HCT116 (cell line): ENCODE data around the gene WDR93. TPM values are rescaled to one million over a fixed set of nuclear protein-coding genes. Genes with fewer than 3 reads are reported as not detected.

Experiments used
- ATAC-seq: fragments of 200-7000 bp; cut with Tn5 transposase; 2 replicates; pipeline ENCODE4 v1.9.1; 2020; ENCODE audit warnings: mild to moderate bottlenecking, moderate library complexity
- BruUV-seq: library from RNA; stranded (reverse); fragments of 400-500 nt; replicated peaks from 2 replicates; lab custom pipeline; 2021; lab: Mats Ljungman, UMichigan
- CTCF ChIA-PET: fragments of 300-600 bp; sonication (Branson Sonifier 250); formaldehyde crosslinking; loops from one replicate; lab custom pipeline; 2021; ENCODE audit warnings: antibody characterized with exemption; lab: Charles Lee
- POLR2A ChIA-PET: fragments of 300-600, 350-600 bp; sonication (Branson Sonifier 250); formaldehyde crosslinking; loops from one replicate; lab custom pipeline; 2021; ENCODE audit warnings: antibody characterized with exemption; lab: Charles Lee
- RAD21 ChIA-PET, 2 experiments: fragments of 300-600 bp; sonication (Branson Sonifier 250); formaldehyde crosslinking; loops; one replicate each; lab custom pipeline; 2023; ENCODE audit warnings: low total read pairs in 2 of 2; ENCODE audit not compliant: uncharacterized antibody in 2 of 2, unreplicated experiment in 2 of 2, low non-redundant PET in 1 of 2; lab: Charles Lee
- DNase-seq: peaks from one replicate; pipeline ENCODE4 v3.0.0-alpha.2; 2010; ENCODE audit warnings: low read depth, low spot score
- H2AFZ ChIP-seq: fragments of 200-600 bp; shearing (Covaris generic), sonication (generic); 2 replicates; pipeline ENCODE4 v1.6.1; 2017; ENCODE audit warnings: low read depth, mixed run types, mixed read lengths, antibody characterized with exemption, low read length; ENCODE audit not compliant: poor library complexity, severe bottlenecking
- H3K27ac ChIP-seq: 2 replicates; pipeline ENCODE4 v1.5.1; 2012; ENCODE audit warnings: low read depth, low read length
- H3K27me3 ChIP-seq: fragments of 200-600 bp; sonication (generic); 2 replicates; pipeline ENCODE4 v1.6.1; 2016; ENCODE audit warnings: mixed run types, low read length, mixed read lengths; ENCODE audit not compliant: insufficient read depth
- H3K36me3 ChIP-seq, 2 experiments: fragments of 200-500 bp in 1 of 2; fragments of 200-600 bp in 1 of 2; sonication (Bioruptor generic) in 1 of 2; sonication (generic) in 1 of 2; 2 replicates each; pipeline versions ENCODE4 v1.5.1 to v1.6.1; 2014 to 2016; ENCODE audit warnings: low read length in 2 of 2, inconsistent platforms in 1 of 2, mixed read lengths in 1 of 2, mixed run types in 1 of 2; ENCODE audit not compliant: insufficient read depth in 2 of 2, control insufficient read depth in 1 of 2
- H3K4me1 ChIP-seq, 2 experiments: fragments of 200-600 bp in 1 of 2; sonication (generic) in 1 of 2; 2 replicates each; pipeline versions ENCODE4 v1.5.1 to v1.6.1; 2012 to 2017; ENCODE audit warnings: low read length in 2 of 2, inconsistent platforms in 1 of 2, mild to moderate bottlenecking in 1 of 2, mixed read lengths in 1 of 2, mixed run types in 1 of 2, moderate library complexity in 1 of 2; ENCODE audit not compliant: insufficient read depth in 2 of 2, control insufficient read depth in 1 of 2
- H3K4me2 ChIP-seq: fragments of 200-600 bp; sonication (generic); 2 replicates; pipeline ENCODE4 v1.6.1; 2017; ENCODE audit warnings: mixed run types, low read length, mixed read lengths
- H3K4me3 ChIP-seq, 2 experiments: fragments of 200-600 bp in 1 of 2; sonication (generic) in 1 of 2; replicated peaks in 1 of 2; 2 replicates each; pipeline ENCODE4 v1.5.1; 2011 to 2016; ENCODE audit warnings: low read length in 2 of 2, control low read depth in 1 of 2, low read depth in 1 of 2, mild to moderate bottlenecking in 1 of 2, mixed read lengths in 1 of 2, mixed run types in 1 of 2
- H3K79me2 ChIP-seq: fragments of 200-600 bp; sonication (generic); 2 replicates; pipeline ENCODE4 v1.6.1; 2017; ENCODE audit warnings: mild to moderate bottlenecking, mixed run types, low read length, moderate library complexity, mixed read lengths; ENCODE audit not compliant: insufficient read depth
- H3K9ac ChIP-seq: fragments of 200-600 bp; sonication (generic); 2 replicates; pipeline ENCODE4 v1.6.1; 2016; ENCODE audit warnings: low read length, mixed read lengths
- H3K9me2 ChIP-seq: fragments of 200-600 bp; sonication (generic), shearing (Covaris generic); 2 replicates; pipeline ENCODE4 v1.6.1; 2017; ENCODE audit warnings: mixed run types, mild to moderate bottlenecking, moderate library complexity; ENCODE audit not compliant: insufficient read depth
- H3K9me3 ChIP-seq, 2 experiments: fragments of 200-500 bp in 1 of 2; fragments of 200-600 bp in 1 of 2; sonication (Bioruptor generic) in 1 of 2; sonication (generic) in 1 of 2; 2 replicates each; pipeline ENCODE4 v1.6.1; 2014 to 2017; ENCODE audit warnings: low read length in 2 of 2, mixed read lengths in 2 of 2, inconsistent platforms in 1 of 2, low read depth in 1 of 2, mild to moderate bottlenecking in 1 of 2, mixed run types in 1 of 2, moderate library complexity in 1 of 2; ENCODE audit not compliant: control insufficient read depth in 1 of 2, insufficient read depth in 1 of 2
- H4K20me1 ChIP-seq: fragments of 200-600 bp; sonication (generic), shearing (Covaris generic); 2 replicates; pipeline ENCODE4 v1.6.1; 2017; ENCODE audit warnings: mixed run types, mild to moderate bottlenecking, moderate library complexity; ENCODE audit not compliant: insufficient read depth
- CBX3 ChIP-seq: IDR thresholded peaks from 2 replicates; pipeline ENCODE4 v1.6.1; 2012; ENCODE audit warnings: low read depth
- CEBPB ChIP-seq: IDR thresholded peaks from 2 replicates; pipeline ENCODE4 v1.6.1; 2012; ENCODE audit warnings: low read depth
- CTCF ChIP-seq, 3 experiments: fragments of 200-600 bp in 1 of 3; sonication (generic) in 1 of 3; IDR thresholded peaks in 2 of 3; conservative IDR thresholded peaks in 1 of 3; 2 replicates each; pipeline ENCODE4 v1.5.1; 2012 to 2017; ENCODE audit warnings: low read depth in 2 of 3, low read length in 2 of 3, antibody characterized with exemption in 1 of 3, borderline replicate concordance in 1 of 3, control low read depth in 1 of 3, mild to moderate bottlenecking in 1 of 3, mixed read lengths in 1 of 3, mixed run types in 1 of 3, moderate library complexity in 1 of 3; ENCODE audit not compliant: insufficient read depth in 1 of 3
- EGR1 ChIP-seq: IDR thresholded peaks from 2 replicates; pipeline ENCODE4 v1.6.1; 2012; ENCODE audit warnings: low read depth
- ELF1 ChIP-seq: IDR thresholded peaks from 2 replicates; pipeline ENCODE4 v1.6.1; 2012; ENCODE audit warnings: low read depth, borderline replicate concordance
- EZH2phosphoT487 ChIP-seq: fragments of 200-600 bp; IDR thresholded peaks from 2 replicates; pipeline ENCODE4 v1.6.1; 2018; ENCODE audit warnings: antibody characterized with exemption, borderline replicate concordance
- FOSL1 ChIP-seq: IDR thresholded peaks from 2 replicates; pipeline ENCODE4 v1.6.1; 2012; ENCODE audit warnings: low read depth
- JUND ChIP-seq: IDR thresholded peaks from 2 replicates; pipeline ENCODE4 v1.6.1; 2012
- POLR2A ChIP-seq: IDR thresholded peaks from 2 replicates; pipeline ENCODE4 v1.7.0; 2011; ENCODE audit warnings: borderline replicate concordance; ENCODE audit not compliant: insufficient read depth, insufficient read length; ENCODE audit errors: extremely low read depth
- POLR2AphosphoS5 ChIP-seq: IDR thresholded peaks from 2 replicates; pipeline ENCODE4 v1.6.1; 2011; ENCODE audit warnings: mild to moderate bottlenecking, low read depth, low read length, moderate library complexity
- RAD21 ChIP-seq: IDR thresholded peaks from 2 replicates; pipeline ENCODE4 v1.6.1; 2012; ENCODE audit warnings: low read depth, mild to moderate bottlenecking
- REST ChIP-seq: IDR thresholded peaks from 2 replicates; pipeline ENCODE4 v1.6.1; 2012; ENCODE audit warnings: low read depth
- SP1 ChIP-seq: IDR thresholded peaks from 2 replicates; pipeline ENCODE4 v1.6.1; 2012; ENCODE audit warnings: low read depth
- TCF7L2 ChIP-seq: IDR thresholded peaks from 2 replicates; pipeline ENCODE4 v1.7.0; 2011; ENCODE audit warnings: borderline replicate concordance, inconsistent platforms; ENCODE audit not compliant: insufficient read depth, insufficient read length; ENCODE audit errors: extremely low read depth
- YY1 ChIP-seq: IDR thresholded peaks from 2 replicates; pipeline ENCODE4 v1.6.1; 2011; ENCODE audit warnings: low read length, low read depth, moderate library complexity, mild to moderate bottlenecking; ENCODE audit not compliant: insufficient replicate concordance; ENCODE audit errors: extremely low read depth
- ZBTB33 ChIP-seq: IDR thresholded peaks from 2 replicates; pipeline ENCODE4 v1.6.1; 2011; ENCODE audit warnings: mild to moderate bottlenecking, low read length, moderate library complexity; ENCODE audit not compliant: insufficient replicate concordance; ENCODE audit errors: extremely low read depth
- ZNF274 ChIP-seq: fragments of 200-500 bp; sonication (Bioruptor generic); IDR thresholded peaks from 2 replicates; pipeline ENCODE4 v1.6.1; 2014; ENCODE audit warnings: mild to moderate bottlenecking, low read depth, low read length, inconsistent platforms
- intact Hi-C: fragments of 100-400 bp; cut with micrococcal nuclease; formaldehyde crosslinking; loops from 2 replicates; pipeline ENCODE4 v1.10.0; 2022
- total RNA-seq: library from RNA; stranded (reverse); gene quantifications from one replicate; pipeline ENCODE4 v1.2.1, GENCODE V29; 2021; ENCODE audit not compliant: unreplicated experiment
- TF ChIP-seq, protein P1 (sequence below): IDR thresholded peaks from 2 replicates; pipeline ENCODE4 v1.6.1; 2012

WDR93 gene
- total RNA-seq, 1 experiment from 2014 or later, result 0.42 TPM

GRCh38 chr15:89646416-89647141 lies 44.0 kb upstream of the WDR93 start:
- intact Hi-C loops, result no loop called here
- Histone ChIP-seq H3K9me3 (no peaks in the 10 kb centered on the region), H3K9ac (no peak overlapping the region), H3K4me3 (no peak overlapping the region), H3K27ac (no peak overlapping the region), H3K36me3 (no peaks in the 10 kb centered on the region), H2AFZ (no peak overlapping the region), H3K79me2 (no peaks in the 10 kb centered on the region), H4K20me1 (no peaks in the 10 kb centered on the region), H3K4me2 (peak overlapping the region; percentile 56; the same call in 1 of the 2 replicates), H3K9me2 (no peaks in the 10 kb centered on the region), H3K4me1 (peaks cover 0 to 4% of the 10 kb centered on the region in 2 experiments; a peak in 2 of 4 replicates), H3K27me3 (no peaks in the 10 kb centered on the region)
- ATAC-seq (peak; percentile 46), DNase-seq (no peak)
- ChIA-PET POLR2A (no interaction called here), RAD21 (interaction anchor here (0.6 to 1.1 kb wide), 2 partner anchors 65 to 93 kb away, joined by 4 to 5 read pairs; no protein-coding TSS in a partner anchor), CTCF (interaction anchor here (1.1 to 1.9 kb wide), 6 partner anchors 11 to 242 kb away, joined by 3 to 7 read pairs (median 4); no protein-coding TSS in a partner anchor)
- no TSS peak for BruUV-seq
- TF ChIP-seq CBX3 (no peak), CTCF (IDR thresholded peaks at IDR 0.05 in 2 of 3, conservative IDR thresholded peaks at IDR 0.05 in 1 of 3; ENCODE audit: borderline replicate concordance in 1 of 3, insufficient read depth in 1 of 3, low read depth in 2 of 3, low read length in 2 of 3) (no peak), ELF1 (no peak), REST (no peak), POLR2AphosphoS5 (no peak), CEBPB (no peak), ZNF274 (no peak), EGR1 (no peak), FOSL1 (no peak), POLR2A (no peak), EZH2phosphoT487 (no peak), SP1 (no peak), JUND (no peak), RAD21 (no peak), ZBTB33 (no peak), YY1 (no peak), TCF7L2 (no peak)
- TF ChIP-seq, protein P1, sequence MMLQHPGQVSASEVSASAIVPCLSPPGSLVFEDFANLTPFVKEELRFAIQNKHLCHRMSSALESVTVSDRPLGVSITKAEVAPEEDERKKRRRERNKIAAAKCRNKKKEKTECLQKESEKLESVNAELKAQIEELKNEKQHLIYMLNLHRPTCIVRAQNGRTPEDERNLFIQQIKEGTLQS, result no peak
